ENCODE data around the gene BCAS1. TPM values are rescaled to one million over a fixed set of nuclear protein-coding genes. Genes with fewer than 3 reads are reported as not detected.

Gene BCAS1
- total RNA-seq, 1 experiment from 2014 or later: 0.17 TPM

DNA sequence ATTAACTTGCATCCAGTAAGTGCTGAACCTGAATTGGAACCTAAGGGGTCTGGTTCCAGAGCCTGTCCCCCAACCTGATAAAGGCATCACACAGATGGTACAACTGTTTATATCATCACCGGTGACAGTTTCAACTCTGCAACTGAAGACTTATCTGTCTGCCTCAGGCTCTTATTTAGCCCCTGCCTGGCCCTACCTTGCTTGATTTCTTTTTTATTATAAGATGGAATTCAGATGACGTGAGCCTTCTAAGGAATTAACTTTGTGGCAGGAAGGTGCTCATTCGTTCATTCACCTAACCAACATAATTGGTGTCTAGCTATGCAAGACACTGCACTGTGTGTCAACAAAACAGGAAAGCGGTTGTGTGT lies 175.0 kb downstream of the BCAS1 start:
- H3K4me2 ChIP-seq (ENCODE audit: low read length): no peak overlapping the region
- H3K9me2 ChIP-seq (ENCODE audit: insufficient read depth): no peaks in the 10 kb centered on the region
- ChIA-PET RAD21 (ENCODE audit: low non-redundant PET in 1 of 2, low total read pairs in 2 of 2, uncharacterized antibody in 2 of 2, unreplicated experiment in 2 of 2) (no interaction called here), POLR2A (no interaction called here), CTCF (no interaction called here)
- H2AFZ ChIP-seq (ENCODE audit: low read depth, low read length, poor library complexity, severe bottlenecking): no peak overlapping the region
- H3K27me3 ChIP-seq (ENCODE audit: insufficient read depth, low read length): no peaks in the 10 kb centered on the region
- no peaks in the 10 kb centered on the region for H3K36me3 ChIP-seq (ENCODE audit: control insufficient read depth in 1 of 2, insufficient read depth in 2 of 2, low read length in 2 of 2)
- DNase-seq (ENCODE audit: low read depth, low spot score) (no peak), ATAC-seq (no peak)
- intact Hi-C loops (cut with micrococcal nuclease): no loop called here
- H3K27ac ChIP-seq (ENCODE audit: low read depth, low read length): no peak overlapping the region
- H3K4me1 ChIP-seq (ENCODE audit: control insufficient read depth in 1 of 2, insufficient read depth in 2 of 2, low read length in 2 of 2): peaks cover 3 to 26% of the 10 kb centered on the region in 2 experiments; a peak in 3 of 4 replicates
- no peaks in the 10 kb centered on the region for H4K20me1 ChIP-seq (ENCODE audit: insufficient read depth)
- H3K9ac ChIP-seq (ENCODE audit: low read length): no peak overlapping the region
- TF ChIP-seq FOSL1 (IDR thresholded peaks at IDR 0.05; ENCODE audit: low read depth): no peak
- TF ChIP-seq, protein P1, sequence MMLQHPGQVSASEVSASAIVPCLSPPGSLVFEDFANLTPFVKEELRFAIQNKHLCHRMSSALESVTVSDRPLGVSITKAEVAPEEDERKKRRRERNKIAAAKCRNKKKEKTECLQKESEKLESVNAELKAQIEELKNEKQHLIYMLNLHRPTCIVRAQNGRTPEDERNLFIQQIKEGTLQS (IDR thresholded peaks at IDR 0.05): no peak
- TF ChIP-seq RAD21 (IDR thresholded peaks at IDR 0.05; ENCODE audit: low read depth): no peak
- TF ChIP-seq SIN3A (IDR thresholded peaks at IDR 0.05; ENCODE audit: low read depth): no peak
- no peak for TF ChIP-seq ELF1 (IDR thresholded peaks at IDR 0.05; ENCODE audit: borderline replicate concordance, low read depth)
- TF ChIP-seq CEBPB (IDR thresholded peaks at IDR 0.05; ENCODE audit: low read depth): no peak
- no peak for TF ChIP-seq EZH2phosphoT487 (IDR thresholded peaks at IDR 0.05; ENCODE audit: borderline replicate concordance)
- H3K4me3 ChIP-seq (replicated peaks in 1 of 2; ENCODE audit: low read depth in 1 of 2, low read length in 2 of 2): no peak overlapping the region
- no TSS peak for BruUV-seq (replicated peaks)
- H3K9me3 ChIP-seq (ENCODE audit: control insufficient read depth in 1 of 2, insufficient read depth in 1 of 2, low read depth in 1 of 2, low read length in 2 of 2): no peaks in the 10 kb centered on the region
- no peaks in the 10 kb centered on the region for H3K79me2 ChIP-seq (ENCODE audit: insufficient read depth, low read length)

DNA sequence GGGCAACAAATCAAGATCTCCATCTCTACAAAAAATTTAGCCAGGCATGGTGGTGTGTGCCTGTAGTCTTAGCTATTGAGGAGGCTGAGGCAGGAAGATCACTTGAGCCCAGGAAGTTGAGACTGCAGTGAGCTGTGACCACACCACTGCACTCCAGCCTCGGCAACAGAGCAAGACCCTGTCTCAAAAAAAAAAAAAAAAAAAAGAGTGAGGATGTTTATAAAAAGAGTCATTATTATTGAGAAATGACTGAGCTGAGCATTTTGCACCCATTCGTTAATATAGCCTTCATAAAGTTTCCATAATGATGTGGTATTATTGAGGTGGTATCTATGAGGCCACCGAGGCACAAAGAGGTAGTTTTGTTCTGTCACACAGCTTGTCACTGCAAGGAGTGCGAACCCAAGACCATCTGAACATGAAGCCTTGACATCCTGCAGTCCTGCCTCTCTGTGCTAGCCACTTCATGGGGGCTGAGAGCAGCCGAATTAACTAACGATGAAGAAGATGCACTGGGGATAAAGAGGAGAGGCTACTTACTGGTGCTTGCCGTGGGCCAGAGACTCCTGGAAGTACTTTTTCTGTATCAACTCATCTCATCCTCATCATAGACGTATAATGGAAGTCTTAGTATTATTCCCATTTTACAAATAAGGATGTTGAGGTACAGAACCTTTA lies 175.5 kb downstream of the BCAS1 start:
- intact Hi-C loops (cut with micrococcal nuclease): no loop called here
- Histone ChIP-seq H3K27ac (ENCODE audit: low read depth, low read length) (no peak overlapping the region), H4K20me1 (ENCODE audit: insufficient read depth) (no peaks in the 10 kb centered on the region), H3K27me3 (ENCODE audit: insufficient read depth, low read length) (no peaks in the 10 kb centered on the region), H2AFZ (ENCODE audit: low read depth, low read length, poor library complexity, severe bottlenecking) (no peak overlapping the region), H3K4me1 (ENCODE audit: control insufficient read depth in 1 of 2, insufficient read depth in 2 of 2, low read length in 2 of 2) (peaks cover 3 to 23% of the 10 kb centered on the region in 2 experiments; a peak in 2 of 4 replicates), H3K9me2 (ENCODE audit: insufficient read depth) (no peaks in the 10 kb centered on the region), H3K36me3 (ENCODE audit: control insufficient read depth in 1 of 2, insufficient read depth in 2 of 2, low read length in 2 of 2) (no peaks in the 10 kb centered on the region), H3K79me2 (ENCODE audit: insufficient read depth, low read length) (no peaks in the 10 kb centered on the region), H3K4me3 (replicated peaks in 1 of 2; ENCODE audit: low read depth in 1 of 2, low read length in 2 of 2) (no peak overlapping the region), H3K9me3 (ENCODE audit: control insufficient read depth in 1 of 2, insufficient read depth in 1 of 2, low read depth in 1 of 2, low read length in 2 of 2) (no peaks in the 10 kb centered on the region), H3K9ac (ENCODE audit: low read length) (no peak overlapping the region), H3K4me2 (ENCODE audit: low read length) (no peak overlapping the region)
- ChIA-PET RAD21 (ENCODE audit: low non-redundant PET in 1 of 2, low total read pairs in 2 of 2, uncharacterized antibody in 2 of 2, unreplicated experiment in 2 of 2) (no interaction called here), CTCF (no interaction called here), POLR2A (no interaction called here)
- DNase-seq (ENCODE audit: low read depth, low spot score) (no peak), ATAC-seq (no peak)
- no TSS peak for BruUV-seq (replicated peaks)
- TF ChIP-seq JUND (IDR thresholded peaks at IDR 0.05): no peak
- no peak for TF ChIP-seq ZFX (IDR thresholded peaks at IDR 0.05)
- TF ChIP-seq POLR2A (IDR thresholded peaks at IDR 0.05; ENCODE audit: borderline replicate concordance, extremely low read depth, insufficient read depth, insufficient read length): no peak
- TF ChIP-seq TCF7L2 (IDR thresholded peaks at IDR 0.05; ENCODE audit: borderline replicate concordance, extremely low read depth, insufficient read depth, insufficient read length): no peak
- no peak for TF ChIP-seq EZH2phosphoT487 (IDR thresholded peaks at IDR 0.05; ENCODE audit: borderline replicate concordance)
- TF ChIP-seq, protein P2, sequence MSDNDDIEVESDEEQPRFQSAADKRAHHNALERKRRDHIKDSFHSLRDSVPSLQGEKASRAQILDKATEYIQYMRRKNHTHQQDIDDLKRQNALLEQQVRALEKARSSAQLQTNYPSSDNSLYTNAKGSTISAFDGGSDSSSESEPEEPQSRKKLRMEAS (IDR thresholded peaks at IDR 0.05): no peak
- TF ChIP-seq RAD21 (IDR thresholded peaks at IDR 0.05; ENCODE audit: low read depth): no peak
- TF ChIP-seq SP1 (IDR thresholded peaks at IDR 0.05; ENCODE audit: low read depth): no peak
- no peak for TF ChIP-seq CBX3 (IDR thresholded peaks at IDR 0.05; ENCODE audit: low read depth)
- no peak for TF ChIP-seq POLR2AphosphoS5 (IDR thresholded peaks at IDR 0.05; ENCODE audit: low read depth, low read length)
